Dedifferentiated amniotic fluid mesenchymal stem cell (primary cell): ENCODE measurements around the gene DENND1C.
"Not testable (repeated sequence)": the region's sequence is repeated elsewhere in the genome, so short reads cannot be mapped to it uniquely, and the experiment has no call there.

Source experiments
- DNase-seq: peaks from one replicate; pipeline ENCODE4 v3.0.0-alpha.2; 2016; ENCODE audit errors: extremely low spot score

The DENND1C gene

GRCh38 chr19:6453951-6454565 is 27.5 kb downstream of the DENND1C start:
- no peak for DNase-seq

- no peak for DNase-seq
Measured at GRCh38 chr19:6452899-6453298, 28.7 kb downstream of the DENND1C start.

- DNase-seq, result no peak
Measured at GRCh38 chr19:6452223-6452614, 29.4 kb downstream of the DENND1C start.

- no peak for DNase-seq
Measured at GRCh38 chr19:6451583-6452222, 29.9 kb downstream of the DENND1C start.

GRCh38 chr19:6450166-6450565 is 31.4 kb downstream of the DENND1C start:
- no peak for DNase-seq

- DNase-seq, result no peak
Measured at GRCh38 chr19:6448045-6448444, 33.5 kb downstream of the DENND1C start.

GRCh38 chr19:6446452-6446851 is 35.1 kb downstream of the DENND1C start:
- no peak for DNase-seq

- DNase-seq, result no peak
Measured at GRCh38 chr19:6443986-6444385, 37.6 kb downstream of the DENND1C start.

GRCh38 chr19:6442087-6442688 is 39.4 kb downstream of the DENND1C start:
- DNase-seq, result no peak

GRCh38 chr19:6440905-6441304 is 40.7 kb downstream of the DENND1C start:
- no peak for DNase-seq

GRCh38 chr19:6439743-6440142 is 41.8 kb downstream of the DENND1C start:
- DNase-seq, result no peak

GRCh38 chr19:6433663-6434062 is 47.9 kb downstream of the DENND1C start, which contains the start of gene SLC25A41:
SLC25A41 (minus strand) TSS chr19:6433763; CDS start chr19:6433693, 70 bp downstream.
- DNase-seq, result no peak

- DNase-seq, result no peak
Measured at GRCh38 chr19:6433165-6433564, 48.4 kb downstream of the DENND1C start.

GRCh38 chr19:6431891-6432290 is 49.7 kb downstream of the DENND1C start:
- no peak for DNase-seq

- no peak for DNase-seq
Measured at GRCh38 chr19:6429419-6430221, 52.0 kb downstream of the DENND1C start.

GRCh38 chr19:6428692-6429418 is 52.7 kb downstream of the DENND1C start:
- not testable (repeated sequence) for DNase-seq

- no peak for DNase-seq
Measured at GRCh38 chr19:6427131-6427530, 54.5 kb downstream of the DENND1C start.

GRCh38 chr19:6425732-6426620 is 55.6 kb downstream of the DENND1C start:
- no peak for DNase-seq

GRCh38 chr19:6424939-6425731 is 56.5 kb downstream of the DENND1C start:
- DNase-seq, result peak; percentile 100
